ENCODE data around the gene MPP4.

MPP4 gene

DNA sequence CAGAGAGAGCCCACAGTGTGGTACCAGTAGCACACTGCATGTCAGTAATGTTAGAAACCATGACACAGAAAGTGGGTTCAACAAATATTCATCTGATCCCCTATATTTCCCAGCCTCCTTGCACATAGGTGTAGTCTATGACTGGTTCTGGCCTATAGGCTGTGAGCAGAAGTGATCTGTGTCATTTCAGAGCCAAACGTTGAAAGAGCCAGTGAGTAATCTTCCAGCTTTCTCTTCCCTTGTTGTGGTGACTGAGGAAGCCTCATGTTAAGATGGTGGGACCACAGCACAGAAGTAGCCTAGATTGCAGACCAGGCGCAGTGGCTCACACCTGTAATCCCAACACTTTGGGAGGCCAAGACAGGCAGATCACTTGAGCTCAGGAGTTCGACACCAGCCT, 59.2 kb downstream of the MPP4 start:
- no peak overlapping the region for H3K4me3 ChIP-seq (replicated peaks; ENCODE audit: low read depth, low read length)
- no peak for DNase-seq (ENCODE audit: low read depth)
- TF ChIP-seq, protein P1, sequence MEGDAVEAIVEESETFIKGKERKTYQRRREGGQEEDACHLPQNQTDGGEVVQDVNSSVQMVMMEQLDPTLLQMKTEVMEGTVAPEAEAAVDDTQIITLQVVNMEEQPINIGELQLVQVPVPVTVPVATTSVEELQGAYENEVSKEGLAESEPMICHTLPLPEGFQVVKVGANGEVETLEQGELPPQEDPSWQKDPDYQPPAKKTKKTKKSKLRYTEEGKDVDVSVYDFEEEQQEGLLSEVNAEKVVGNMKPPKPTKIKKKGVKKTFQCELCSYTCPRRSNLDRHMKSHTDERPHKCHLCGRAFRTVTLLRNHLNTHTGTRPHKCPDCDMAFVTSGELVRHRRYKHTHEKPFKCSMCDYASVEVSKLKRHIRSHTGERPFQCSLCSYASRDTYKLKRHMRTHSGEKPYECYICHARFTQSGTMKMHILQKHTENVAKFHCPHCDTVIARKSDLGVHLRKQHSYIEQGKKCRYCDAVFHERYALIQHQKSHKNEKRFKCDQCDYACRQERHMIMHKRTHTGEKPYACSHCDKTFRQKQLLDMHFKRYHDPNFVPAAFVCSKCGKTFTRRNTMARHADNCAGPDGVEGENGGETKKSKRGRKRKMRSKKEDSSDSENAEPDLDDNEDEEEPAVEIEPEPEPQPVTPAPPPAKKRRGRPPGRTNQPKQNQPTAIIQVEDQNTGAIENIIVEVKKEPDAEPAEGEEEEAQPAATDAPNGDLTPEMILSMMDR (IDR thresholded peaks at IDR 0.05; ENCODE audit: low read length, missing control alignments), result no peak

DNA sequence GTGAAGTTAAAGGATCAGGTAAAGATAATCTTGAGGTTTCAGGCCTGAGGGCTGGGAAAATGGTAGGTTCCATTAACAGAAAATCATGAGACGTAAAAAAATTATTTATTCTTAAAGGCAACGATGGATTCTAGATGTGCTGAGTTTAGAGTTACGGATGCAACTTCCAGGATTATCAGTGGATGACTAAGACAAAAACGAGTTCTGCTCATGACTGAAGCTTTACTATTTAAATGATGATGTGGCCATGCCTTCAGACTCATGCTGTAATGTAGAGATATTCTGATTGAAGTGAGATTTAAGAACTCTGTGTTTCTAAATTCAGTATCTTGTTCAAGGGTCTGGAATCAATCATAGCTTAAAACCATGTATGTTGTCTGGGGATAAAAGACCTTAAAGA, 60.1 kb downstream of the MPP4 start:
- DNase-seq (ENCODE audit: low read depth), result no peak
- H3K4me3 ChIP-seq (replicated peaks; ENCODE audit: low read depth, low read length), result no peak overlapping the region
- TF ChIP-seq, protein P1 (IDR thresholded peaks at IDR 0.05; ENCODE audit: low read length, missing control alignments), result no peak

DNA sequence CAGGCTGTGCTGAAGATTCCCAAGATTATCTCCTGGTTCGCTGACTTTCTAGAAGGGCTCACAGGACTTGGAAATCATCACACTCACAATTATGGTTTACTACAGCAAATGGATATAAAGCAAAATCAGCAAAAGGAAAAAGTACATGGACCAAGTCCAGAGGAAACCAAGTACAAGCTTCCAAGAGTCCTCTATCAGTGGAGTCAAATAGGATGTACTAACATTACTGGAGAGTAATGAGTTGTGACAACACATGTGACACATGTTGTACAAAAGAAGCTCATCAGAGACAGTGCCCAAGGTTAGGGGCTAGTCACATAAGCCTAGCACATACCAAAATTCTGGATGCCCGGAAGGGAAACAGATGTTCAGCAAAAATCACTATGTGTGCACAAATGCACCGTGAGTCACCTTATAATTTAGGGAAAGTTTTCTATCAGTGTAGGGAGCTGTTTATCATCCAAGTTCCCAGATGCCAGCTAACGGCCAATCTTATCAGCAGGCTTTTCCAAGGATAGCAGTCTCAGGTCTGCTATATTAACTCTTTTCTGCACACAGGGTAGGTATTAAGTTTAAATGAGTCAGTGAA, 64.7 kb downstream of the MPP4 start:
- no peak overlapping the region for H3K4me3 ChIP-seq (replicated peaks; ENCODE audit: low read depth, low read length)
- TF ChIP-seq, protein P1 (IDR thresholded peaks at IDR 0.05; ENCODE audit: low read length, missing control alignments), result no peak
- DNase-seq (ENCODE audit: low read depth), result no peak

DNA sequence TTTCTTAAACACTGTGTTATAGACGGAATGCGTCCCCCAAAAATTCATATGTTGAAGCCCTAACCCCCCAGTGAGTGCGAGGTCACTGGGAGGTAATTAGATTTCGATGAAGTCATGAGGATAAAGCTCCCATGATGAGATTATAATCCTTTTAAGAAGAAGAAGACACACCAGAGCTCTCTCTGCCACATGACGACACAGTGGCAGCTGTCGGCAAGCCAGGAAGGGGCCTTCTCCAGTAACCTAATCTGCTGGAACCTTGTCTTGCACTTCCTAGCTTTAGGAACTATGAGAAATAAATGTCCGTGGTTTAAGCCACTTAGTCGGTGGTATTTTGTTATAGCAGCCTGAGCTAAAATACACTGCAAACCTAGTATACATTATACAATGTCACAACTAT, 67.4 kb downstream of the MPP4 start:
- DNase-seq (ENCODE audit: low read depth), result no peak

DNA sequence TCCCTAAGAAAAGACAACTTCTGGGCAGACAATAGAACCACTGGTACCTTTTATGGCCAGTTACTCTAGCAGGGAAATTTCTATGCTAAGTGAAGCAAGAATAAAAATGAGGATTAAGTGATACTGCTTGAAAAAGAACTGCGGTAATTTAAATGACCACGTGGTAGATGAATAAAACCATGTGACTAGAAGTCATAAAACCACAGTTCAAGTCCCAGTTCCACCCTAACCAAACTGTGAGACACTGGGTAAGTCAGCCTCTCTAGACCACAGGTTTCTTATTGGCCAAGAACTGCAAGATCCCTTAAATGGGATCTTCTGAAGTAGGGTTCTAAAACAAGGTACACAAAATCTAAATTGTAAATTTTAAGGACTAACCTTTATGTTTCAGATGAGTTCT, 67.9 kb downstream of the MPP4 start:
- TF ChIP-seq, protein P1 (IDR thresholded peaks at IDR 0.05; ENCODE audit: low read length, missing control alignments), result no peak
- no peak for DNase-seq (ENCODE audit: low read depth)
- H3K4me3 ChIP-seq (replicated peaks; ENCODE audit: low read depth, low read length), result no peak overlapping the region

More for the DNA sequence above, 67.4 kb downstream of the MPP4 start:
- H3K4me3 ChIP-seq (replicated peaks; ENCODE audit: low read depth, low read length), result no peak overlapping the region
- TF ChIP-seq, protein P1 (IDR thresholded peaks at IDR 0.05; ENCODE audit: low read length, missing control alignments), result no peak

DNA sequence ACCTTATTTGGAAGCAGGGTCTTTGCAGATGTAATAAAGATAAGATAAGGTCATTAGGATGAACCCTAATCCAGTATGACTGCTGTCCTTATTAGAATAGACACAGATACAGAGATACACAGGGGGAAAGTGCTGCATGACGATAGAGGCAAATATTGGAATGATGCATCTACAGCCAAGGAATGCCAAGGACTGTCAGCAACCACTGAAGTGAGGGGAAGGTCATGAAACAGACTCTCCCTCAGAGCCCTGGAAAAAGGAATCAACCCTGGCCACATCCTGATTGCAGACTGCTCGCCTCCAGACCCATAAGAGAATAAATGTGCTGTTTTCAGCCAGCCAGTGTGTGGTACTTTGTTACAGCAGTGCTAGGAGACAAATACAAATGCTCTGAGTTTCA, 69.9 kb downstream of the MPP4 start:
- TF ChIP-seq, protein P1 (IDR thresholded peaks at IDR 0.05; ENCODE audit: low read length, missing control alignments), result no peak
- H3K4me3 ChIP-seq (replicated peaks; ENCODE audit: low read depth, low read length), result no peak overlapping the region
- DNase-seq (ENCODE audit: low read depth), result no peak

DNA sequence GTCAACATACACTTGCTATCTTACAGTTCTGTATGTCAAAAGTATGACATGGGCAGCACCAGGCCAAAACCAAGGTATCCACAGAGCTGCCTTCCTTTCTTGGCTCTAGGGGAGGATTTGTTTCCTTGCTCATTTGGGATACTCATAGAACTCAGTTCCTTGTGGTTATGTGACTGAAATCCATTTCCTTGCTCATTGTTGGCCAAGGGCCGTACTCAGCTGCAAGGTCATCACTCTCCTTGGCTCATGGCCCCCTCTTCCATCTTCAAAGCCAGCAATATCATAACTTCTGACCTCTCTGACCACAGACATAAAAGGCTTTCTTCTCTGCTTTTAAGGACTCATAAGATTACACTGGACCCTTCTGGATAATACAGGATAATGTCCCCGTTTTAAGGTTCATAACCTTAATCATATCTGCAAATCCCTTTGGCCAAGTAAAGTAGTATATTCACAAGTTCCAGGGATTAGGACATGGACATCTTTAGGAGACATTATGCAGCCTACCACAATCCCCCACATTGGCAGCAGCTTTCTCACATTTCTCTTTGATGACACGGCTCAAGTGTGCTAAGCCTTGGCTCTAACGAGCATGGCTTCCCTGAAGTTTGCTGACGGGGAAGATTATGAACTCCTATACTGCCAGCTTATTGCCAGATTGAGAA, 76.0 kb downstream of the MPP4 start:
- TF ChIP-seq, protein P1 (IDR thresholded peaks at IDR 0.05; ENCODE audit: low read length, missing control alignments), result no peak
- no peak overlapping the region for H3K4me3 ChIP-seq (replicated peaks; ENCODE audit: low read depth, low read length)
- peak; percentile 19 for DNase-seq (ENCODE audit: low read depth)
